Measurements from ENCODE around the gene CCR2.
"Not testable (repeated sequence)": the region's sequence is repeated elsewhere in the genome, so short reads cannot be mapped to it uniquely, and the experiment has no call there.

CCR2 gene

DNA sequence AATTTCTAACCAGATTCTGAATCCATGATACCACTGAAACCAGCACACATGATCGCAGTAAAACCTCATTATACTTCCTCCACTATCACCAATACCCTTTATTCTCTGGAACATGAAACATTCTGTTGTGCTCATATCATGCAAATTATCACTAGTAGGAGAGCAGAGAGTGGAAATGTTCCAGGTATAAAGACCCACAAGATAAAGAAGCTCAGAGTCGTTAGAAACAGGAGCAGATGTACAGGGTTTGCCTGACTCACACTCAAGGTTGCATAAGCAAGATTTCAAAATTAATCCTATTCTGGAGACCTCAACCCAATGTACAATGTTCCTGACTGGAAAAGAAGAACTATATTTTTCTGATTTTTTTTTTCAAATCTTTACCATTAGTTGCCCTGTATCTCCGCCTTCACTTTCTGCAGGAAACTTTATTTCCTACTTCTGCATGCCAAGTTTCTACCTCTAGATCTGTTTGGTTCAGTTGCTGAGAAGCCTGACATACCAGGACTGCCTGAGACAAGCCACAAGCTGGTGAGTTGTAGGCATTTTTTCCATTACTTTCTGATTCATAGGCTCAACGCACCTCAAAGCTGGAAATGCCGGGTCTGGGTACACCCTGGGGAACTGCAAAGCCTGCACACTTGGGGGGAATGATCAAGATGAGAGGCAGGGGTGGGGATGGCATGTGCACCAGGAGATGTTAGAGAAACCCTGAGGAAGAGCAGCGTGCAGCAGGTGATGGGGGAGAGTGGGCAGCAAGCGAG, at the start of gene CCR2:
Gene CCR2 (plus strand): TSS at position 465 of the 764 bp plus-strand sequence. CDS start 3,417 bp downstream, outside the sequence.
- DNase-seq (ENCODE audit: low read depth, low spot score) = no peak

DNA sequence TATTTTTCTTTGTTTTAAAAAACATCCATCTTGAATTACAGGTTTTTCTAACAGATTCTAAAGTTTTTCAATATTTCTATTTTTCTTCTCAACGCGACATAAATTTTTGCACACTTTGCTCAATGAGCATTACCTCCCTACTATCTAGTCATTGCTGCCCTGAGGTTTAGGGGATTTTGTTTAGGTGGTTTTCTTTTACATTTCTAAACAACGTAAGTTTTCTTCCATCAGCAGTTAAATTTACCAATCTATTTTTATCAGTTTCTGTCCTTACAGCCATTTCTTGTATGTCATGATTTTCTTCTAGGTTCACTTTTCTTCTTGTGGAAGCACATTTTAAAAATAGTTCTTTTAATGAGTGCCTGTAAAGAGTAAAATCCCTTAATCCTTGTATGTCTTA, 49.2 kb upstream of the CCR2 start:
- no peak for DNase-seq (ENCODE audit: low read depth, low spot score)

DNA sequence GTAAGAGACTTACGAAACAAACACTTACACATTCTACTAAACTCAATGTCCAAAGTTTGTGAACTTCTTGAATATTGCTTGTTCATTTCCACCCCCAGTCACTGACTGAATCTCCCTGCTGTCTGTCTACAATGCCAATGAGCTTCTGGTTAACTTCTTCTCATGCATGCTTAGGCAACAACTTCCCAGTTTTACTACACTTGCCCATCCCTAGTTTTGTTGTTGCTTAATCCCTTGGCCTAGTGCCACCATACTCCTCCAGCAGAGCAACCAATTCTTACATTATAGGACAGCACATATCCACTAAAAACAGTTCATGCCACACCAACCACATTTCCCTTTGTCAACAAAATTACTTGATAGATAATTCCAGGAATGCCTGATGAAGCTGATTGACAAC, 40.9 kb upstream of the CCR2 start:
- no peak for DNase-seq (ENCODE audit: low read depth, low spot score)

DNA sequence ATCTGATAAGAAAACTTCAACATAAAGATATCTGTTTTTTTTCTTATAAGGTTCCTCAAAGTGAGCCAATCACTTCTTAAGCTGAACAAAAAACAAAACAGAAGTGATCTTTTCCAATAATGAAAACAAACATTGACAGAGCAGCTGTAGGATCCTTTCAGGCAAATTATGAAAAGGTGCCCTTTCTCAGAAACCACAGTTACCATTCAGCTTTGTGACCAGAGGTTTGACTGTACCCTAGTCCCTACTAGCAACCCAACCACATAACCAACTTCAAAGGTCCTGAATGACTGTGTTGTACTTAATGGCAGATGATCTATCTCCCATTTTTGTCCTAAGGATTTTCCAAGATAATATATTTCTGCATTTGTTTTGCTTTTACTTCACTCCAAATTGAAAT, 39.4 kb upstream of the CCR2 start:
- no peak for DNase-seq (ENCODE audit: low read depth, low spot score)

DNA sequence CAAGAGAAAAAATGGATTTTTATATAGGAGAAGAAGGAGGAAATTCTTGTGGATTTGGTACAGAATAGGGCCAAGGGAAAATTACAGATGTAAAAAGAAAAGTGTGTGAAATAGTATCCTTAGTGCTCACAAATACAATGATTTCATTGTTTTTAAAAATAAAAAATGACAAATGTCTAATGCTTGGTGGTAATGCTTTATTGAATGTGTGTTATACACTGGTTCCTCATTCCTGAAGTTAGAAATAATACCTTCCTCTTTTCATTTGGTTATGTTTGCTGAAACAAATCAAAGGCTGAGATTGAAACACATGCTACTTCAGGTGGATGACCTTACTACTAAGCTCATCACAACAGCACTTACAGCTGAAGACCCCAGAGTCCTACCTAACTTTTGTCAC, 37.7 kb upstream of the CCR2 start:
- no peak for DNase-seq (ENCODE audit: low read depth, low spot score)

DNA sequence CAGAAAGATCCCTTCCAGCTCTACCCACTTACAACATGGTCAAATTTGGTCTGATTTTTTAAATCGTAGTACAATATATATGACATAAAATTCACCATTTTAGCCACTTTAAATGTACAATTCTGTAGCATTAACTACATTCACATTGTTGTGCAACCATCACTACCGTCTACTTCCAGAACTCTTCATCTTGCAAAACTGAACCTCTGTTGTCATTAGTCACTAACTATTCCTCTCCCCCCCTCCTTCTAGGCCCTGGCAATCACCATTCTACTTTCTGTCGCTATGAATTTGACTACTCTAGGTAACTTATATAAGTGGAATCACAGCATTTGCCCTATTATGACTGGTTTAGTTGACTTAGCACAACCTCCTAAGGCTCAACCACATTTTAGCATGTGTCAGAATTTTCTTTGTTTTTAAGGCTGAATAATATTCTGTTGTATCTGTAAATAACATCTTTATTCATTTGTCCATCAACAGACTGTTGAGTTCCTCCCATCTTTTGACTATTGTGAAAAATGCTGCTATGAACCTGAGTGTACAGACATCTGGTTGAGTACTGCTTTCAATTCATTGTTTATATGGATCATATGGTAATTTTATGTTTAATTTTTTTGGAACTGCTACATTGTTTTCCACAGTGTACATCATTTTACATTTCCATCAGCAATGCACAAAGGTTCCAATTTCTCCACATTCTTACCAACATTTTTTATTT, 35.5 kb upstream of the CCR2 start:
- DNase-seq (ENCODE audit: low read depth, low spot score) = no peak

DNA sequence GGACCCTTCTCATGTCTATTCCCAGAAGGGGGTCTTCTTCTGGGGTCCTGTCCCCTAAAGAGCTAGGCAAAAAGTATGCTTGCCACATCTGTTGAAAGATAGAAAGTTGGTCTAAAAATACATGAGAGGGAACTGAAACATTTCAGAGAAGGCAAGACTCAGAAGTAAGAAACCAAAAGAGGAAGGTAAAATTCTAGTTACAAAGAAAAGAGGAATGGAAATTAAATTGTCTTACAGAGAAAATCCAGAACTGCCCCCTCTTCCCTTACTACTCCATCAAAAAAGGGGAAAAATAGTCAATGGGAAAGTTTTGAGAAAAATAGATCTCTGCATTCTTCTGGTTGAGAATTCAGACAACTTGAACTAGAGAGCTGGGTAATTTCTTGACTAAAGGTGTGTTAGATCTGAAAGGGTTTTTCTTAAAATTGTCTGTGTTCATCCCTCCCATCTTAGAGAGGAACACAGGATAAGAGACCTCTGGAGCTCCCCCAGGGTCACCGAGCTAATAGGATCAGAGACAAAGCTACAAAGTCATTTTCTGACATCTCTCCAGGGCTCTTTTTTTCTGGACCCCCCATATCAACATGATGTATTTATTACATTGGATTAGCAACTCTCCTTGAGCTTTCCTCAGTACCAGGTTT, 32.3 kb upstream of the CCR2 start:
- DNase-seq (ENCODE audit: low read depth, low spot score) = no peak

DNA sequence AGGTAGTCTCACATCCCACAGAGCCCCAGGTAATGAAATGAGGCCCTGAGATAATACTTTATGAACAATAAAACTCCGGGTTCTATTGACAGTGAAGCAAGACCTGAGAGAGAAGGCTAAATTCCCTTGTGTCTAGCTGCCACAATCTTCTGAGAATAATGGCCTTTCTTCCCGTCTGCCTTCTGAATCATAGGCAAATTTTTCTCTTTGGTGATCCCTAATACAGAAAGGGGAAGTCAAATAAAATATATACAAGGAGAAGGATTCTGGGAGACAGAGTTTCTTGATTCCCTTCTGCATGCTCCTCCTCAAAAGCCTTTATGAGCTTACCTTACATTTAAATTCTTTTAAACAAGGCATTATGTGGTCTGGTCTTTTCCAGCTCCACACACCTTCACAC, 29.9 kb upstream of the CCR2 start:
- DNase-seq (ENCODE audit: low read depth, low spot score) = no peak

DNA sequence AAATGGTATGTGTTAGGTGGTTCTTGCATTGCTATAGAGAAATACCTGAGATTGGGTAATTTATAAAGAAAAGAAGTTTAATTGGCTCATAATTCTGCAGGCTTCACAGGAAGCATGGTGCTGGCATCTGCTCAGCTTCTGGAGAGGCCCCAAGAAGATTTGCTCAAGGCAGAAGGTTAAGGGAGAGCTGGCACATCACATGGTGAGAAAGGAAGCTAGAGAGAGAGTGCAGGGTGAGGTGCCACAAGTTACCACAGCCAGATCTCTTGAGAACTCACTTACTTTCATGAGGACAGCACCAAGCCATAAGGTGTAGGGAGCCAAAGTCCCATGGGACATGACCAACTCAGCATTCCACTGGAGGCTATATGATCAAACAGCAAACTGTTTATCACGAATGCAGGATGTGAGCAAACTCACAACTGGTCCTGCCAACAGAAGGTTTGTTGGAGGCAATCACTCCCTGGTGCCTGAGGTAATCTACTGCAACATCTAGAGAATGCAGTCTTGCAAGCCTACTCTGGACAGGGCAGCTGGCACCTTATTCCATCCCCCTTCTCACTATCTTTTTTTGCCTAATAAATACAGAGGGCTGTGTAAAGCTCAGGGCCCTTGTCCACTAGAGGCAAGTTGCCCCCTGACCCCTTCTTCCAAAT, 28.1 kb upstream of the CCR2 start:
- DNase-seq (ENCODE audit: low read depth, low spot score) = no peak

DNA sequence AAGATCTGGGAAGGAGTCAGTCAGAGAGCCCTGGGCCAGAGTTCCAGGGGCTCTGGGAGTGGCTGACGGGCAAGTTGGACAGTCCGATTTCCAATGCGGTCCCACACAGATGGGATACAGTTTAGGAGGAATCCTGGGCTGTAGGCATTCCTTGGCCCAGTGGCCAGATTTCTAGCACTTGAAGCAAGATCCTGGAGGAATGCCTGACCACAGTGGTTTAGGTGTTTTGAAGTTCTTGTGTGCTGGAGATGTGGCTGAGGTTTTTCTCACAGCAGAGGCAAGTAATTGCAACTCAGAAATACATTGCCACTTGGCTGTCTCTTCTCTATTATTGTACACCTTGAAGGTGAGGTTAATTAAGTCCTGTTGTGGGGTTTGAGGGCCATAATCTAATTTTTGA, 23.2 kb upstream of the CCR2 start:
- DNase-seq (ENCODE audit: low read depth, low spot score) = not testable (repeated sequence)

DNA sequence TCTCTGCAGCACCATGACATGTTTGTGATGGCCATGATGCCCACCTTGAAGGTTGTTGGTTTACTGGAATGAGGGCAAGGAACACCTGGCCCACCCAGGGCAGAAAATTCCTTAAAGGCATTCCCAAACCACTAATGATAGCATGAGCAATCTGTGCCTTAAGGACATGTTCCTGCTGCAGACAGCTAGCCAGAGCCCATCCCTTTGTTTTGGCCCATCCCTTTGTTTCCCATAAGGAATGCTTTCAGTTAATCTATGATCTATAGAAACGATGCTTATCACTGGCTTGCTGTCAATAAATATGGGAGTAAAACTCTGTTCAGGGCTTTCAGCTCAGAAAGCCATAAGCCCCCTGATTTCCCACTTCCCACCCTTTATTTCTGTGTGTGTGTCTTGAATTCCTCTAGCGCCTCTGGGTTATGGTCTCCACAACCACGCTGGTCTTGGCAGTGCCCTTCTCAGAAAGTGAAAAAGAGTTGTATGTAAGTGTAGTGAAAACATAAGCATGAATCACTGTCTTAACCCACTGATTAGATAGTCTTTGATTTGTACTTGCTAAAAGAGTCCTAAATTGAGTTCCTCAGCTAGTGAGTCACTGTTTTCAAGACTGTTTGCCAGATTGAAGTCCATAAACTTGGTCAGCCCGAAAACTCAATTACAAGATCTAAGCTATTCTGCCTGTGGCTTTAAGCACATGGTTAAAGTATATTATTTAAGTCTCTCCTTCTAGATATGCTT, 19.0 kb upstream of the CCR2 start:
- no peak for DNase-seq (ENCODE audit: low read depth, low spot score)

DNA sequence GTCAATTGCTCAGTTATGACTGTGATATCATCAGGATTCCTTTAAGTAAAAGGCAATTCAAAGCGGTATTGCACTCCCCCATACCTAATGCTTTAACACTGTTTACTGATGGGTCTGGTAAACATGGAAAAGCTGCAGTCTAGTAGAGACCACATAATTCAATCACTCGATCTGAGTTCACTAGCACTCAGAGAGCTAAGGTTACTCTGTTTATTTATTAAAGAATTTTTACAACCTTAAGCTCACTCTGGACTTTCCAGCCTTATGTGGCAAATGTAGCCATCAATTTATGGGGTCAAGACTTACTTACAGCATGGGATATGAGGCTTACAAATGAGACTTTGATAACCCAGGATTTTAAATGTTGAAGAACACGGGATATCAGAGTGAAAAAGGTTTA, 18.4 kb upstream of the CCR2 start:
- DNase-seq (ENCODE audit: low read depth, low spot score) = no peak

DNA sequence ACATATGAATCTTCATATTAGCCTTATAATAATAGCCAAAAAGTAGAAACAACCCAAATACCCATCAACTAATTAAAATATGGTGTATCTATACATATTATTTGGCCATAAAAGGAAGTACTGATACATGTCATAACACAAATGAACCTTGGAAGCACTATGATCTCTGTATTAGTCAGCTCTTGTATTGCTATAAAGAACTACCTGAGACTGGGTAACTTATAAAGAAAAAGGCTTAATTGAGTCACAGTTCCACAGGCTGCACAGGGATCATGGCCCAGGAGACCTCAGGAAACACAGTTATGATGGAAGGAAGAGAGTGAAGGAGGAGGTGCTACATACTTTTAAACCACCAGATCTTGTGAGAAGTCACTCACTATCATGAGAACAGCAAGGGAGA, 16.0 kb upstream of the CCR2 start:
- no peak for DNase-seq (ENCODE audit: low read depth, low spot score)

DNA sequence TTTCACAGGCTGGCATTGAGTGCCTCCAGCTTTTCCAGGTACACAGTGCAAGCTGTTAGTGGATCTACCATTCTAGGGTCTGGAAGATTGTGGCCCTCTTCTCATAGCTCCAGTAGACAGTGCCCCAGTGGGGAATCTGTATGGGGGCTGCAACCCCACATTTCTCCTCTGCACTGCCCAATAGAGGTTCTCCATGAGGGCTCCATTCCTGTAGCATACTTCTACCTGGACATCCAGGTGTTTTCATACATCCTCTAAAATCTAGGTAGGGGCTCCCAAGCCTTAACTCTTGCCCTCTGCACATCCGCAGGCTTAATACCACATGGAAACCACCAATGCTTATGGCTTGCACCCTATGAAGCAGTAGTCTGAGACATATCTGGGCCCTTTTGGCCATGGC, 15.1 kb upstream of the CCR2 start:
- DNase-seq (ENCODE audit: low read depth, low spot score) = no peak

DNA sequence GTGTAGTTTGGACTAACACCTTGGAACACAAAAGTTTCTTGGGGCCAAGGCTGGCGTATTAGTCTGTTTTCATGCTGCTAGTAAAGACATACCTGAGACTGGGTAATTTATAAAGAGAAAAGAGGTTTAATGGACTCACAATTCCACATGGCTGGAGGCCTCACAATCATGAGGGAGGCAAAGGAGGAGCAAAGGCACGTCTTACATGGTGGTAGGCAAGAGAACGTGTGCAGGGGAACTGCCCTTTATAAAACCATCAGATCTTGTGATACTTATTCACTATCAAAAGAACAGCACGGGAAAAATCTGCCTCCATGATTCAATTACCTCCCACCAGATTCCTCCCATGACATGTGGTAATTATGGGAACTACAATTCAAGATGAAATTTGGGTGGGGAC, 9.4 kb upstream of the CCR2 start:
- DNase-seq (ENCODE audit: low read depth, low spot score) = no peak

DNA sequence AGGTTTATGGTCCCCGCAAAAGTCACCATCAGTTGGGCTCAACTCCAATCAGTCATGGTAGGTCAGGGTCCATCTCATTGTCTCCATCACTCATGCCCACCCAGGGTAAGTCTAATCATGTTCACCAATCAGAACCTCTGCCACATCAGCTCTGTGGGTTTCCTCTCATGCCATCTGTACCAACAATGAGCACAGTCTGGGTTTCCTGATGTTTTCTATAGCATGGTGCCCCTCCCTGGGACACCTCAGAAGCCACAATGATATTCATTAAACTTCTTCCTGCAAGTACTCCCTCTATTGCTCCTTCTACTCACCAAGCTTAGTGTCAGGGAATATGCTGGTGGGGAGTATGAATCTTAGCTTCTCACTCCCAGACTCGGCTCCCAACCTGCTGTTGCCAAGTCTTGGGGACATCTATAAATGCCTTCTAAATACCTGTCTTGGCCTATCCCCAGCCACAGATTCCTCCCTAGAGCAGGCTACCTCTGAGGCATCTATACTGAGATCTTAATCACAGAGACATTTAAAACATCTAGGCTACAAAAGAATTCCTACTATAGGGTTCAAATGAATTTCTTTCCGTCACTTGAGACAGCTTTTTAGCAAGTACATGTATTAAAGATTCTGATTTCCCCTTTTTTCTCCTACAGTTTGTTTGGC, 5.0 kb upstream of the CCR2 start:
- DNase-seq (ENCODE audit: low read depth, low spot score) = no peak

DNA sequence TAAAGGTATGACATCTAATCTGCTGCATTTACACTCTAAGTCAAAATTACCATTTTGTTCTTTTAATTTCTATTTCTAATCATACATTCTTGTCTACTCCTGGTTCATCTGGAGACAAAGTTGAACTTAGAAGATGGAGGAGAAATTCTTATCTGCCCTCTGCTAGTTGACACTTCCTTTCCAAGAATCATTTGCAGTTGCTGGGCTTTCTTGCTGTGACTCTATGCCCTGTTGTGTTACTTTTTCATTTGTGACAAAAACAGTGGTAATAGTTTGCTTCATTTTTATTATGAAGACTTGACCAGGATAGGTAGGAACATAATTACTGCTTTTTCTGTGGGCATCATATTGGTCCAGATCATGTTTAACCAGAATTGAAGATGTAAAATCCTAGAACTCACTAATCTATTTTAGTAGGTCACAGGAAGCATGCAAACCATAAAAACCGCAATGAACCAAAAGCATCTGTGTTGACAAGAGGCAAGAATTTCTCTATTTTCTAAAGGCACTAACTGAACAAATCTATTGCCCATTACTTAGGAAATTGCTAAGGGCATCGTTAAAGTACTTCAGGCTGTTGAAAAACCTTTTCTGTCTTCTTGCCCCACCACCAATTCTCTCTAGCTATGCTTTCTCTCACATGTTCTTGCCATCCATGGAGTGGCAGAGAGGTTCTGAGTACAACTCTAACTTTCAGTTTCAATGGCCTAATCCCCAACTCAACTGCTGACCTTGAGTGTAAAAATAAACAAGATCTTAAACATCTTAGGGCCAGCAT, 4.2 kb upstream of the CCR2 start:
- no peak for DNase-seq (ENCODE audit: low read depth, low spot score)

DNA sequence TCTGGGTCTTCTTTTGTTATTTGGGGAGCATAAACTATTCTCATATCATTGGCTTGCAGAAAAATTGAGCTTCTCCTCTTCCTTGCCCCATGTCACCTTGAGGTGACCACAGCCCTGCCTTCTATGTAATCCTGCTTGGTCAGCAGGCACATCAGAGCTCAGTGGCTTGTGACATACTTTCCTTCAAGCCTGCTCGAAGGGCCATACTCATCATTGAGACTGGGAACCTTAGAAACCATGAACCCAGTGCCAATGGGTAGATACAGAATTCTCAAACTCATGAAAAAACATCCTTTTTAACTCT, 3.7 kb upstream of the CCR2 start:
- DNase-seq (ENCODE audit: low read depth, low spot score) = no peak

DNA sequence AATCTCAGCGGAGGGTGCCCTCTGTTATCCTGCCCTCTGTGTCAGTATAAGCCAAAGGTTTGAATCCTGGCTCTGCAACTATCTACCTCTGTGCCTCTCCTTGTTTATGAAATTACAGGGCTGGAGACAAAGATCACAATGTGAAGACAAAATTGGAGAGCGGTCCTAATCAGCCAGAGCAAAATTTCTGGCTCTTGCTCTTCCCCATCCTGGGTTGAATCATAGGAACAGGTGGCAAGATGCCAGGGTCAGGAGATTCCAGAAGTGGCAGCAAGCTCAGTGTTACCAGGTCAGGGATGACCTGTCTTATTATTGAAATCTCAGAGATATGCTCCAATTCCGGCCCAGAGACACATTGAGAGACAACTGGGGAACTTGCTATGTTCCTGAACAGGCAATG, 2.3 kb upstream of the CCR2 start:
- DNase-seq (ENCODE audit: low read depth, low spot score) = no peak

DNA sequence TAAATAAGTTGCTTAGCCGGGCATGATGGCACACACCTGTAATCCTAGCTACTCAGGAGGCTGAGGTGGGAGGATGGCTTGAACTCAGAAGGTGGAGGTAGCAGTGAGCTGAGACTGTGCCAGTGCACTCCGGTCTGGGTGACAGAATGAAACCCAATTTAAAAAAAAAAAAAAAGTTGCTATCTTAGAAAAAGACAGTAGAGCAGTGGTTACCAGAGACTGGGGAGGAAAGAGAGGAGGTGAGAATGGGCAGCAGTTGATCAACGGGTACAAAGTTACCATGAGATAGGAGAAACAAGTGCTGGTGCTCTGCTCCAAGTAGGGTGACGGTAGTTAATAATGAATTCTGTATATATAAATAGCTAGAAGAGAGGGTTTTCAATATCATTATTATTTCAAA, 821 bp upstream of the CCR2 start:
- DNase-seq (ENCODE audit: low read depth, low spot score) = no peak

DNA sequence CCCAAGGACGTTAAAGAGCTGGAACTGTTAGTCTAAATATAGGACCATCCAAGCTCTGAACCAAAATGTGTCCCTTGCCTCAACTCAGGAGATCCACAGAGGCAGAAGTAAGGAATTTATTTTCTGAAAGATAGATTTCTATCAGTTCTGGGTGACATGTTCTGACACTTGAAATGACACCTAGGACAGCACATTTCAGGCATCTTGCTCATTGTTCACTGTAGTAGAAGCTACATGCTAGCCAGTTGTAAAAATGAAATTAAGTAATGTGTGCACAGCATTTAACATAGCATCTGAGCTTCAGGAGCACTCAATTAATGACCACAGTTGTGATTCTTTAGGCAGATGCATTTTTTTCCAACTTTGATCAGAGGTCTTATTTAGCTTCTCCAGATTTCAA, 567 bp downstream of the CCR2 start:
- DNase-seq (ENCODE audit: low read depth, low spot score) = no peak
